Esophagus muscularis mucosa (tissue), 3 donors: ENCODE measurements around the gene EFCAB12.

Experiments used
- POLR2A ChIP-seq: fragments of 450-650 bp; IDR thresholded peaks from one replicate; pipeline ENCODE4 v1.6.1; 2017; ENCODE audit warnings: antibody characterized with exemption, moderate library complexity, mild to moderate bottlenecking, low read depth
- TF ChIP-seq, protein P1 (sequence below), 3 experiments: fragments of 200-600 bp in 2 of 3; fragments of 450-650 bp in 1 of 3; sonication (generic) in 2 of 3; IDR thresholded peaks; one replicate each; pipeline ENCODE4 v1.5.1; 2017 to 2019; ENCODE audit warnings: antibody characterized with exemption in 3 of 3, mild to moderate bottlenecking in 2 of 3, moderate library complexity in 1 of 3

DNA sequence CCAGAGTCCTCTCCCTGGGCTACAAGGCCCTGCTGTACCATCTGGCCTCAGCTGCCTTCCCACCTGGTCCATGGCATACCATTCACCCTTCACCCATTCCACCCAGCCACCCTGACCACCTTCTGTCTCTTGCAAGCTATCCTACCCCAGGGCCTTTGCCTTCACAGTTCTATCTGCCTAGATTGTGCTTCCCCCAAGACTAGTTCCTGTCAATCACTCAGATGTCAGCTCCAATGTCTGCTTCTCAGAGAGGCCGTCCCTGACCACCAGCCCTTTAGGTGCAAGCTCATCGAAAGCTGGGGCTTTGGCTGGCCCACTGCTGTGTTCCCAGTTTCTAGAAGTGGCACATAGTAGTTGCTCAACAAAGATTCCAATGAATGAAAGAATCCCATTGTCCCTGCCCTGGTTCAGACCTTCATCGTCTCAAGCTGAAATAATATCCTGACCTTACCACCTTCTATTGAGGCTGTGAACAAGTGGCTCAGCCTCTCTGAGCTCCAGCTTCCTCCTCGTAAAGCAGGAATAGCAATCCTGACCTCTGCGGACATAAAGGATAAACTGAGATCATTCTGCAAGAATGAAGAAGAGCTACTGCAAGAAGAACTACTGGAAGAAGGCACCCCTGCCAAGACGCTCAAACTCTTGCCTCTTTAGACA lies 15.8 kb downstream of the EFCAB12 start:
- TF ChIP-seq, protein P1, sequence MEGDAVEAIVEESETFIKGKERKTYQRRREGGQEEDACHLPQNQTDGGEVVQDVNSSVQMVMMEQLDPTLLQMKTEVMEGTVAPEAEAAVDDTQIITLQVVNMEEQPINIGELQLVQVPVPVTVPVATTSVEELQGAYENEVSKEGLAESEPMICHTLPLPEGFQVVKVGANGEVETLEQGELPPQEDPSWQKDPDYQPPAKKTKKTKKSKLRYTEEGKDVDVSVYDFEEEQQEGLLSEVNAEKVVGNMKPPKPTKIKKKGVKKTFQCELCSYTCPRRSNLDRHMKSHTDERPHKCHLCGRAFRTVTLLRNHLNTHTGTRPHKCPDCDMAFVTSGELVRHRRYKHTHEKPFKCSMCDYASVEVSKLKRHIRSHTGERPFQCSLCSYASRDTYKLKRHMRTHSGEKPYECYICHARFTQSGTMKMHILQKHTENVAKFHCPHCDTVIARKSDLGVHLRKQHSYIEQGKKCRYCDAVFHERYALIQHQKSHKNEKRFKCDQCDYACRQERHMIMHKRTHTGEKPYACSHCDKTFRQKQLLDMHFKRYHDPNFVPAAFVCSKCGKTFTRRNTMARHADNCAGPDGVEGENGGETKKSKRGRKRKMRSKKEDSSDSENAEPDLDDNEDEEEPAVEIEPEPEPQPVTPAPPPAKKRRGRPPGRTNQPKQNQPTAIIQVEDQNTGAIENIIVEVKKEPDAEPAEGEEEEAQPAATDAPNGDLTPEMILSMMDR (IDR thresholded peaks at IDR 0.05), result no peak
- no peak for TF ChIP-seq POLR2A
